GM23338 (cell line): ENCODE data around the gene DFFB. TPM values are rescaled to one million over a fixed set of nuclear protein-coding genes. Genes with fewer than 3 reads are reported as not detected.

ENCODE experiments used
- ATAC-seq: fragments of 200-7000 bp; cut with Tn5 transposase; 3 replicates; pipeline ENCODE4 v1.9.1; 2020
- DNase-seq: peaks from one replicate; pipeline ENCODE4 v3.0.0-alpha.2; 2015; ENCODE audit warnings: low spot score
- H2AFZ ChIP-seq: fragments of 200-600 bp; sonication (generic); 2 replicates; pipeline ENCODE4 v1.8.0; 2016; ENCODE audit warnings: antibody characterized with exemption, mild to moderate bottlenecking, moderate library complexity
- H3F3A ChIP-seq: fragments of 200-600 bp; sonication (generic); replicated peaks from 2 replicates; pipeline ENCODE4 v1.8.0; 2017; ENCODE audit warnings: antibody characterized with exemption, mixed run types, low read depth
- H3K27ac ChIP-seq: fragments of 200-600 bp; sonication (generic); 2 replicates; pipeline ENCODE4 v1.6.1; 2016; ENCODE audit warnings: low read depth
- H3K27me3 ChIP-seq: fragments of 200-600 bp; sonication (generic); 2 replicates; pipeline ENCODE4 v1.8.0; 2016; ENCODE audit warnings: mild to moderate bottlenecking, mixed run types, moderate library complexity; ENCODE audit not compliant: insufficient read depth
- H3K36me3 ChIP-seq: fragments of 200-600 bp; sonication (generic); 2 replicates; pipeline ENCODE4 v1.8.0; 2016; ENCODE audit warnings: mild to moderate bottlenecking; ENCODE audit not compliant: insufficient read depth
- H3K4me1 ChIP-seq: fragments of 200-600 bp; sonication (generic); 2 replicates; pipeline ENCODE4 v1.8.0; 2016; ENCODE audit warnings: mild to moderate bottlenecking, moderate library complexity; ENCODE audit not compliant: insufficient read depth
- H3K4me2 ChIP-seq: fragments of 200-600 bp; sonication (generic); 2 replicates; pipeline ENCODE4 v1.7.1; 2017; ENCODE audit warnings: mixed run types
- H3K4me3 ChIP-seq: fragments of 200-600 bp; sonication (generic); 2 replicates; pipeline ENCODE4 v1.6.1; 2016; ENCODE audit warnings: mixed run types
- H3K79me2 ChIP-seq: fragments of 200-600 bp; sonication (generic); replicated peaks from 2 replicates; pipeline ENCODE4 v1.8.0; 2017; ENCODE audit warnings: mild to moderate bottlenecking; ENCODE audit not compliant: insufficient read depth
- H3K9me2 ChIP-seq: fragments of 200-600 bp; sonication (generic); 2 replicates; pipeline ENCODE4 v1.8.0; 2017; ENCODE audit not compliant: insufficient read depth
- H4K20me1 ChIP-seq: fragments of 200-600 bp; sonication (generic); replicated peaks from 2 replicates; pipeline ENCODE4 v1.8.0; 2017; ENCODE audit warnings: mild to moderate bottlenecking; ENCODE audit not compliant: insufficient read depth
- H3K27ac Mint-ChIP-seq: 2 replicates; pipeline ENCODE4 v1.8.0; 2020; ENCODE audit warnings: inconsistent platforms, mild to moderate bottlenecking, moderate library complexity, mixed read lengths
- H3K27me3 Mint-ChIP-seq: 3 replicates; pipeline ENCODE4 v1.8.0; 2022; ENCODE audit warnings: low read depth, mild to moderate bottlenecking, moderate library complexity, mixed read lengths, inconsistent platforms; ENCODE audit not compliant: insufficient read depth, poor library complexity
- H3K36me3 Mint-ChIP-seq: 3 replicates; pipeline ENCODE4 v1.8.0; 2021; ENCODE audit warnings: low read depth, mild to moderate bottlenecking, inconsistent platforms, moderate library complexity, mixed read lengths
- H3K4me1 Mint-ChIP-seq: 3 replicates; pipeline ENCODE4 v1.8.0; 2020; ENCODE audit warnings: mild to moderate bottlenecking, inconsistent platforms, mixed read lengths
- H3K4me3 Mint-ChIP-seq: 3 replicates; pipeline ENCODE4 v1.8.0; 2021; ENCODE audit warnings: moderate library complexity, mild to moderate bottlenecking, inconsistent platforms, mixed read lengths
- H3K9me3 Mint-ChIP-seq: 3 replicates; pipeline ENCODE4 v1.8.0; 2020; ENCODE audit warnings: moderate library complexity, mild to moderate bottlenecking, inconsistent platforms, mixed read lengths
- CREB1 ChIP-seq: fragments of 250-450 bp; sonication (Bioruptor Pico); IDR thresholded peaks from 2 replicates; pipeline ENCODE4 v1.5.0; 2020; ENCODE audit warnings: low read depth, mild to moderate bottlenecking, moderate library complexity
- CTCF ChIP-seq, 2 experiments: fragments of 200-600 bp in 1 of 2; sonication (generic) in 1 of 2; conservative IDR thresholded peaks; 2 replicates each; pipeline versions ENCODE4 v1.5.1 to v1.6.1; 2016 to 2017; ENCODE audit warnings: antibody characterized with exemption in 2 of 2, low read depth in 2 of 2, mild to moderate bottlenecking in 2 of 2, moderate library complexity in 1 of 2
- ETS1 ChIP-seq: IDR thresholded peaks from 2 replicates; pipeline ENCODE4 v1.6.1; 2016; ENCODE audit warnings: antibody characterized with exemption
- EZH2 ChIP-seq: fragments of 200-600 bp; sonication (generic); IDR thresholded peaks from one replicate; pipeline ENCODE4 v1.8.0; 2017; ENCODE audit warnings: antibody characterized with exemption, mild to moderate bottlenecking, low read depth; ENCODE audit not compliant: unreplicated experiment
- EZH2phosphoT487 ChIP-seq: fragments of 200-600 bp; sonication (generic); IDR thresholded peaks from one replicate; pipeline ENCODE4 v1.8.1; 2018; ENCODE audit warnings: antibody characterized with exemption; ENCODE audit not compliant: unreplicated experiment
- JUNB ChIP-seq: IDR thresholded peaks from one replicate; pipeline ENCODE4 v1.6.1; 2016; ENCODE audit warnings: antibody characterized with exemption; ENCODE audit not compliant: unreplicated experiment
- NANOG ChIP-seq: IDR thresholded peaks from 2 replicates; pipeline ENCODE4 v1.6.1; 2016; ENCODE audit warnings: antibody characterized with exemption, borderline replicate concordance
- POLR2AphosphoS5 ChIP-seq: IDR thresholded peaks from 2 replicates; pipeline ENCODE4 v1.6.1; 2016; ENCODE audit warnings: antibody characterized with exemption, low read depth
- STAT1 ChIP-seq: IDR thresholded peaks from one replicate; pipeline ENCODE4 v1.6.1; 2016; ENCODE audit warnings: antibody characterized with exemption; ENCODE audit not compliant: unreplicated experiment
- ZNF114 ChIP-seq: fragments of 250-450 bp; sonication (Bioruptor Pico); IDR thresholded peaks from 2 replicates; pipeline ENCODE4 v1.5.0; 2020; ENCODE audit warnings: mild to moderate bottlenecking, moderate library complexity
- ZNF331 ChIP-seq: fragments of 250-450 bp; sonication (Bioruptor Pico); IDR thresholded peaks from 2 replicates; pipeline ENCODE4 v1.5.0; 2020; ENCODE audit warnings: low read depth, mild to moderate bottlenecking, moderate library complexity
- ZNF462 ChIP-seq: fragments of 250-450 bp; sonication (Bioruptor Pico); IDR thresholded peaks from 2 replicates; pipeline ENCODE4 v1.5.0; 2020; ENCODE audit warnings: mild to moderate bottlenecking, moderate library complexity
- polyA plus RNA-seq: library from polyadenylated mRNA; unstranded; fragments of >200 nt; fragmentation: Nextera tagmentation; extraction: Ambion mirVana; gene quantifications from 2 replicates; pipeline ENCODE4 v1.2.1, GENCODE V29; 2016
- total RNA-seq: library from RNA; depleted of rRNA; stranded (reverse); fragments of >200 nt; shearing (Covaris generic); gene quantifications from 2 replicates; pipeline ENCODE4 v1.2.3, GENCODE V29; 2014
- TF ChIP-seq, protein P1 (sequence below): IDR thresholded peaks from one replicate; pipeline ENCODE4 v1.6.1; 2018; ENCODE audit warnings: antibody characterized with exemption; ENCODE audit not compliant: unreplicated experiment

DFFB gene
- total and polyA plus RNA-seq, 2 experiments from 2014 or later: 6.5 to 18.1 TPM

DNA sequence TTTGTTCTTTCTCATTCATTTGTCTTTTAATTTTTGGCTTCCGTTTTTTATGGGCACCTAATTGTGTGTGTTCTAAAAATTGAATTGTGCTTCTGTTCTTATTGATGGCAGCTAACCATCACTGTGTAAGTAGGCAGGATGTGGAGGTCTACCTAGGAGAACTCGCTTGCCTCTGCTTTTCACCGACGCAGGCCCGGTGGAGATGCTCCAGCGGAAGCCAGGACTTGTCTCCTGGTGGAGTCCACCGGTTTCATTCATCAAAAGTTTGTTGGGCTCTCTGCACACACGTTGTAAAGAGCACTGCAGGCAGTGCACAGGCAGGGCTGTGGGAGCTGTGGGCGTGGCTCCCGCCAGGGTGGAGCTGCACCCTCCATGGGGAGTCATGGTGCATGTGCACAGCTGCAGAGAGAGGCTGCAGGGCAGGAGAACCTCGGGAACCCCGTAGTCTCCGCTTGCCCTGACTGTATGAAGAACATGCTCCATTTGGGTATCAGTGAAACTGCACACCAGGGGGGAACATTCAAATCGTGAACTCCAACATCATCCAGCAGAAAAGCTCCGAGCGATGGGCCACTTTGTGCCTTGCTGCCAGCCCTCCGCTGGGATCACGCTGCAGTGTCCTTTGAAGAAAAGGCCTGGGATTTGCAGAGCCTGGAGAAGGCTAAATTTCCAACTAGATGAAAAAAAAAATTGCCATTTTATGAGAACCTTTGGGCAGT, 48.8 kb downstream of the DFFB start:
- peaks cover 22% of the 10 kb centered on the region for H3K4me1 Mint-ChIP-seq
- no peak overlapping the region for H3K27ac Mint-ChIP-seq

More for the DNA sequence above, 48.8 kb downstream of the DFFB start:
- Histone ChIP-seq H3K27me3 (no peaks in the 10 kb centered on the region), H3K9me2 (no peaks in the 10 kb centered on the region), H3K79me2 (no peaks in the 10 kb centered on the region), H3K27ac (no peak overlapping the region), H4K20me1 (no peaks in the 10 kb centered on the region), H2AFZ (no peak overlapping the region), H3K4me2 (no peak overlapping the region), H3F3A (no peaks in the 10 kb centered on the region), H3K36me3 (no peaks in the 10 kb centered on the region), H3K4me3 (no peak overlapping the region), H3K4me1 (no peaks in the 10 kb centered on the region)
- Mint-ChIP-seq H3K9me3 (peaks cover 2% of the 10 kb centered on the region; the same call in 1 of the 3 replicates), H3K4me3 (no peak overlapping the region), H3K27me3 (peaks cover 13% of the 10 kb centered on the region), H3K36me3 (no peaks in the 10 kb centered on the region; the same call in 2 of the 3 replicates)
- TF ChIP-seq JUNB: no peak
- no peak for TF ChIP-seq CTCF (conservative IDR thresholded peaks at IDR 0.05; ENCODE audit: low read depth in 2 of 2)
- TF ChIP-seq ZNF462: no peak
- TF ChIP-seq POLR2AphosphoS5: no peak
- no peak for TF ChIP-seq NANOG
- no peak for TF ChIP-seq ZNF331 (CRISPR knock-in tag)
- TF ChIP-seq EZH2phosphoT487: no peak
- no peak for TF ChIP-seq CREB1 (CRISPR knock-in tag)
- TF ChIP-seq, protein P1, sequence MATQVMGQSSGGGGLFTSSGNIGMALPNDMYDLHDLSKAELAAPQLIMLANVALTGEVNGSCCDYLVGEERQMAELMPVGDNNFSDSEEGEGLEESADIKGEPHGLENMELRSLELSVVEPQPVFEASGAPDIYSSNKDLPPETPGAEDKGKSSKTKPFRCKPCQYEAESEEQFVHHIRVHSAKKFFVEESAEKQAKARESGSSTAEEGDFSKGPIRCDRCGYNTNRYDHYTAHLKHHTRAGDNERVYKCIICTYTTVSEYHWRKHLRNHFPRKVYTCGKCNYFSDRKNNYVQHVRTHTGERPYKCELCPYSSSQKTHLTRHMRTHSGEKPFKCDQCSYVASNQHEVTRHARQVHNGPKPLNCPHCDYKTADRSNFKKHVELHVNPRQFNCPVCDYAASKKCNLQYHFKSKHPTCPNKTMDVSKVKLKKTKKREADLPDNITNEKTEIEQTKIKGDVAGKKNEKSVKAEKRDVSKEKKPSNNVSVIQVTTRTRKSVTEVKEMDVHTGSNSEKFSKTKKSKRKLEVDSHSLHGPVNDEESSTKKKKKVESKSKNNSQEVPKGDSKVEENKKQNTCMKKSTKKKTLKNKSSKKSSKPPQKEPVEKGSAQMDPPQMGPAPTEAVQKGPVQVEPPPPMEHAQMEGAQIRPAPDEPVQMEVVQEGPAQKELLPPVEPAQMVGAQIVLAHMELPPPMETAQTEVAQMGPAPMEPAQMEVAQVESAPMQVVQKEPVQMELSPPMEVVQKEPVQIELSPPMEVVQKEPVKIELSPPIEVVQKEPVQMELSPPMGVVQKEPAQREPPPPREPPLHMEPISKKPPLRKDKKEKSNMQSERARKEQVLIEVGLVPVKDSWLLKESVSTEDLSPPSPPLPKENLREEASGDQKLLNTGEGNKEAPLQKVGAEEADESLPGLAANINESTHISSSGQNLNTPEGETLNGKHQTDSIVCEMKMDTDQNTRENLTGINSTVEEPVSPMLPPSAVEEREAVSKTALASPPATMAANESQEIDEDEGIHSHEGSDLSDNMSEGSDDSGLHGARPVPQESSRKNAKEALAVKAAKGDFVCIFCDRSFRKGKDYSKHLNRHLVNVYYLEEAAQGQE: no peak
- TF ChIP-seq ETS1: no peak
- no peak for TF ChIP-seq STAT1
- no peak for TF ChIP-seq EZH2
- TF ChIP-seq ZNF114: no peak
- ATAC-seq: no peak
- no peak for DNase-seq
